MV-4-11 (cell line): ENCODE measurements around the gene NXNL2.
A peak's percentile ranks its signal among the peaks of the same experiment; 100 is the strongest.

Experiments
- DNase-seq: peaks from one replicate; lab custom pipeline; 2025; lab: John Stamatoyannopoulos, UW

Gene NXNL2

GRCh38 chr9:88578121-88579049 is 43.4 kb downstream of the NXNL2 start:
- peak; percentile 56 for DNase-seq

- DNase-seq = peak; percentile 17
Measured at GRCh38 chr9:88579050-88579715, 44.2 kb downstream of the NXNL2 start.

GRCh38 chr9:88580961-88581360 is 46.0 kb downstream of the NXNL2 start:
- DNase-seq = no peak

- DNase-seq = no peak
Measured at GRCh38 chr9:88583901-88584596, 49.1 kb downstream of the NXNL2 start.

GRCh38 chr9:88585426-88585825 is 50.4 kb downstream of the NXNL2 start:
- no peak for DNase-seq

GRCh38 chr9:88586452-88586851 is 51.5 kb downstream of the NXNL2 start:
- DNase-seq = no peak

- peak; percentile 51 for DNase-seq
Measured at GRCh38 chr9:88587182-88587581, 52.2 kb downstream of the NXNL2 start.

GRCh38 chr9:88587885-88588649 is 53.1 kb downstream of the NXNL2 start:
- no peak for DNase-seq

- no peak for DNase-seq
Measured at GRCh38 chr9:88589656-88590055, 54.7 kb downstream of the NXNL2 start.

- DNase-seq = peak; percentile 18
Measured at GRCh38 chr9:88590558-88591146, 55.7 kb downstream of the NXNL2 start.

GRCh38 chr9:88593537-88594185 is 58.7 kb downstream of the NXNL2 start:
- DNase-seq = peak; percentile 73
